ENCODE measurements around the gene RADIL. TPM values are rescaled to one million over a fixed set of nuclear protein-coding genes. Genes with fewer than 3 reads are reported as not detected.

Gene RADIL
- total RNA-seq, 2 donors from 2014 or later, result 0.18 to 0.35 TPM

DNA sequence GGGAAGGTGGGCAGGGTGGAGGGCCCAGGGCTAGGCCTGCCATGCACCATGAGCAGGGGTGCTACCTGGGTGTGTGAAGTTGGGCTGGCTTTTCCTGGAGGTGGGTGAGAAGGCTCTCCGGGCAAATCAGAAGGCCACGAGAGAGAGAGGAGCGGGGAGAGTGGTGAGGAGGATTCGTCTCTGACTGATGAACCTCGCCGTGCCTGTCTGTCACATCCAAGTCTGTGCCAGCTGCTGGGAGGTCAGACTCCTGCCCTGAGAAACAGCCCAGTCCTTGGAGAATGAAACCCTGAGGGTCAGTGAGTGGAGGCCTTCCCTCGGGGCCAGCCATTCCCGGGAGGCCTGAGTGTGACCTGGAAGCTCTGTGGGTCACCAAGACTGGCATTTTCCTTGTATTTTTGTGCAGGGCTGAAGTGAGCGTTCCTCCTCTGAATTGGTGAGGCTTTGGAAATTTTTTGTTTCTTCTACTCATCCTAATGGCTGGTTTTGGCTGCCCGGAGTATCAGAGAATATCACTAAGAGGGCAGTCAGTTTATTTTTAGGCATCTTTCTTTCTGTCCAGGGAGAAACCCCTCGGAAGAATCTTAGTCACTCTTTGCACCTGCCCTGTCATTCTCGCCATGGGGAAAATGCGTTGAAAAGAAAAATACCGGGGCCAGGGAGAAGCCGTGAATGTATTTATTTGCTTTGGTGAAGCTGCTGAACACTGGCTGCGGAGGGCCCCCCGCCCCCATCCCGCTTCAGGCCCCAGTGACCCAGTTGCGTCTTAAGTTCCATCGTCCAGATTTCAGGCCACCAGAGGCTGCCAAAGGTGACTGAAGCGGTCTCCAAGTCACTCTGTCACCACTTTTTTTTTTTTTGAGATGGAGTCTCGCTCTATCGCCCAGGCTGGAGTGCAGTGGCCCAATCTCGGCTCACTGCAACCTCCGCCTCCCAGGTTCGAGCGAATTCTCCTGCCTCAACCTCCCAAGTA lies 114.6 kb downstream of the RADIL start:
- no peak for ATAC-seq
- peak overlapping the region in 1 of 2 donors; percentile 41 for H3K27ac Mint-ChIP-seq
- H3K36me3 Mint-ChIP-seq, result no peaks in the 10 kb centered on the region
- no peak for DNase-seq (ENCODE audit: low spot score in 2 of 2)
- no peaks in the 10 kb centered on the region for H3K9me3 Mint-ChIP-seq

DNA sequence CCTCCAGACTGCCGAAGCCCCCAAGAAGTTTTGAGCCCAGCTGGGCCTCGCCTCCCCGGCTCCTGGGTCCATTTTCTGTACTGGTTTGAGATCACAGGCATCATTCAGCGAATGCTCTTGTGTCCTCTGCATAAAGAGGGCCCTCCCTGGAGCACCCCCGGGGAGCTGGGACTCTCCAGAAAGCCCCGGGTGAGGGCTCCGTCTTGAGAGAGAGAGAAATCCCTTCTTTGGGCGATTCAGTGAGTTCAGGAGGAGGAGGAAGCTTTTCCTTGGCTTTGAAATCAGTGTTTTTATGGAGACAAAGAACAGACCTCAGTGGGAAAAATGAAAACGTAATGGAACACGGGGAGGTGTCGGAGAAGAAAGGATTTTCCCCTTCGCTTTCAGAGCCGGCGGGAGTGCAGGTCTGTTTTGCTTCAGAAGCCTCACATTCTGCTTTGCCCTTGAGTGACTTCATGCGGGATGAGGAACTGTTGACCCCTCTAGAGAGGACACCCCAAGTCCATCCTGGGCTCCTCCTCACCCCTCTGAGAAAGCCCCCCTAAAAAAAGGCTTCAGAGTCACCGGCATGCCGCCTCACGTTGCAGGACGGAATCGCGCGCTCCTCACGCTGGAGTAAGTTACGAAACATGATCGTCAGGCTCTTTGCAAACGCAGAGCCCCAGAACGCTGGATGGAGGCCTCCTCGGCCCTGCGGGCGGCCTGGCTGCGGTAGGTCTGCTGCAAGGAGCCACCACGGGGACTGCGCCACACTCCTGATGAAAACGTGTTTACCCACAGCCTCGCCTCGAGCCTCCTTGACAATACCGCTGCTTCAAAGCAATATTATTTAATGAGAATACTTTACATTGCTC lies 116.6 kb downstream of the RADIL start:
- Mint-ChIP-seq H3K36me3 (no peaks in the 10 kb centered on the region), H3K27ac (peak overlapping the region in 1 of 2 donors; percentile 85), H3K9me3 (no peaks in the 10 kb centered on the region)
- ATAC-seq (no peak), DNase-seq (ENCODE audit: low spot score in 2 of 2) (no peak)

DNA sequence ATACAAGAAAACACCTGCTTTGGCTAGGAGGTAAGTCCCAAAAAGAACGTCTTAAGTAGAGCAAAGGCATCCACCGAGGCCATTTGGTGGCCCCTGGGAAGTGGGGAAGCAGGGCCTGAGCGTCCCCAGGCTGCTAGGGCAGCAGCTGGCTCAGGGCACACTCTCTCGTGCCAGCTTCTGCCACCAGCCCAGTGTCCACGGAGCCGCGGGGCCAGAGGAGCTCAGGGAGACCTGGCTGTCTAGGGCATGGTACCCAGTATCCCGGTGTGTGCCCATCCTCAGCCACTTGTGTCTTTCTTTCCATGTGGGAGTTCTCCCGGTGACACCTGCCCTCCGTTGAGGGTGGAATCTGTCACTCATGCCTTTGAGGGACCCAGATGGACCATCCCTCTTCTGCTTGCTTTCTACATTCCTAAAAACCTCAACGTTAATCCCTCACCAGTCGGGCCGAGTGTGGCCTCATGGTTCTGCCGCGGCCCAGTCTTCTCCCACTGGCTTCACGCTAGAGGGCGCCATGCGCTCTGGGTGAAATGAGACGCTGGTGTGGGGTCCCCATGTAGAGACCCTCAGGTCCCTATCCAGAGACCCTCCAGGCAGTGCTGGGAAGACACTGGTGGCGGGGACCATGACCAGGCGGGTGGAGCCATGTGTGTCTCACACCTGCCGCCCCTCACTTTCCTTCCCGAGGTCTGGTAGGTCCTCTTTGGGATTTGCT lies 117.6 kb downstream of the RADIL start:
- no peaks in the 10 kb centered on the region for H3K36me3 Mint-ChIP-seq
- peak overlapping the region; percentile 73 to 85 for H3K27ac Mint-ChIP-seq
- DNase-seq (ENCODE audit: low spot score in 2 of 2) (no peak), ATAC-seq (no peak)
- no peaks in the 10 kb centered on the region for H3K9me3 Mint-ChIP-seq

DNA sequence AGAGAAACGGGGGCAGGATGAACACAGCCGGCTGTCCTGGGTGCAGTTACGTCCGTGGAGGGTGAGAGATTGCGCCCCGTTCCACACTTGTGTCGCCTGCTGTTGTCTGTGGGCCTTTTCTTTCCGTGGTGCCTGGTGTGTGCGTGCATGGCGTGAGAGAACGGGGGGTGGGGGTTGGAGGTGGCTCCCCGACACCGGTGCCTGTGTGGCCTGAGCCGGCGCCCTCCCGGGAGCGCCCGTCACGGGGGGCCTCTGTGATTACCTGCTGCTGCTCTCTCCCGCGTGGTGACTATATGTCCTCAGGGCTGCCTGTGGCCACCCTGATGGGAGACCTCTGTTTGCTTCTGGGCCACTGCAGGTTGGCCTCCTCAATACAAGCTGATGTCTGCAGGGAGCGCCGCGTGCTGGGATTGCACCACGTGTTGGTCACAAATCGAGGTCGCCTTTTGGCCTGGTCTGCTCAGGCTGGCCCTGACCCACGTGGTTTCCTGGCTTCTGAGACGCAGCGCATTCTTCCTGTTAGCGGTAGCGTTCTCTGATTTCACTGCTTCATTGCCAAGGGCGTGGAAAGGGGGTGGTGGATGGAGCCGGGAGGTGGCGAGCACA lies 119.0 kb downstream of the RADIL start:
- Mint-ChIP-seq H3K36me3 (no peaks in the 10 kb centered on the region), H3K9me3 (no peaks in the 10 kb centered on the region), H3K27ac (peak overlapping the region; percentile 6 to 74)
- ATAC-seq (no peak), DNase-seq (ENCODE audit: low spot score in 2 of 2) (no peak)

DNA sequence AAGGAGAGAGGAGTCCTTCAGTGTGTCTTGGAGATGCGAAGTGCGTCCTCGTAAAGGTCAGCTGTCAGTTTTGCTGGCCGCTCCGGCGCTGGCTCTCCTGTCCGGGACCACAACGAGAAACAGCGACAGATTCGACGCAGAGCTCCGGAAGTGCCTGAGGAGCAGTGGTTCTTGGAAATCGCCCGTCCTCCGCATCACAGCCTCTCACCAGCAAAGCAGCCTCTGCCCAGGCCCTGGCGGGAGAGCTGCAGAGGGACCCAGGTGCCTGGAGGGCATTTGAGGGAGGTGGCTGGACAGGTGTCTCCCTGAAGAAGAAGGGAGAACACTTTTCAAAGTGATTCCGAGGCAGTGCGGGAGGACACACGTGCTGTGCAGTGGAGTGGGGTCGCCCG lies 119.7 kb downstream of the RADIL start:
- ATAC-seq (no peak), DNase-seq (ENCODE audit: low spot score in 2 of 2) (no peak)
- no peaks in the 10 kb centered on the region for H3K9me3 Mint-ChIP-seq
- no peaks in the 10 kb centered on the region for H3K36me3 Mint-ChIP-seq
- H3K27ac Mint-ChIP-seq, result no peak overlapping the region

DNA sequence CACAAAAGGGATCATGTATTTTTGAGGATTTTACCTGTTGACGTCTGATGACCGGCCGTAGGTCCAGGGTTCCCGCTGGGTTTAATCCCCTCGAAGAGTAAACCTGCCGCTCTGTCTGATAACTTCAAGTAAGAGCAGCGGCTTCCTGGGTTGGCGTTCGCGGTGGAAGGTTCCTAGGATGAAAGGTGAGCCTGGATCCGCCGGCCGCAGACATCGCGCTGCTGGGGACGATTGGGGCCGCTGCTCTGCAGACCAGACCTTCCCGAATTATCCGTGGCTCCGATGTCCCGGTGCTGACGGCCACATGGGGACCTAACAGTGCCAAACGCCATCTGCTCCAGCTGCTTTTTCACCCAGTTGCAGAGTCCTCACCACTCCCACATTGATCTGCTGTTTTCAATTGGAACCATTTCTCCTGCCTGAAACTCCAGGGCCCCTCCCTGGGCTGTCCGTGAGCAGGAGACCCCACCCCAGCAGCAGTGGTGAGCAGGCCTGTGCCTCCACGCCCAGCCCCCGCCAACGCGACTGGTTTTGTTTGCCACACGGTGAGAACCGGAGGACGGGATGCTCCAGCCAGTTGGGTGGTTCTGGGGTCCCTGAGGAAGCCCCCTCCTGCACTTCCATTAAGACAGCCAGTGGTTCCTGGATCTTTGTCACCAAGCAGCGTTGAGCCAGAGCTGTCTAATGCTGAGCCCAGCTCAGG lies 120.3 kb downstream of the RADIL start:
- DNase-seq (ENCODE audit: low spot score in 2 of 2), result no peak
- no peak for ATAC-seq
- Mint-ChIP-seq H3K9me3 (no peaks in the 10 kb centered on the region), H3K36me3 (no peaks in the 10 kb centered on the region), H3K27ac (peak overlapping the region in 1 of 2 donors; percentile 77)

DNA sequence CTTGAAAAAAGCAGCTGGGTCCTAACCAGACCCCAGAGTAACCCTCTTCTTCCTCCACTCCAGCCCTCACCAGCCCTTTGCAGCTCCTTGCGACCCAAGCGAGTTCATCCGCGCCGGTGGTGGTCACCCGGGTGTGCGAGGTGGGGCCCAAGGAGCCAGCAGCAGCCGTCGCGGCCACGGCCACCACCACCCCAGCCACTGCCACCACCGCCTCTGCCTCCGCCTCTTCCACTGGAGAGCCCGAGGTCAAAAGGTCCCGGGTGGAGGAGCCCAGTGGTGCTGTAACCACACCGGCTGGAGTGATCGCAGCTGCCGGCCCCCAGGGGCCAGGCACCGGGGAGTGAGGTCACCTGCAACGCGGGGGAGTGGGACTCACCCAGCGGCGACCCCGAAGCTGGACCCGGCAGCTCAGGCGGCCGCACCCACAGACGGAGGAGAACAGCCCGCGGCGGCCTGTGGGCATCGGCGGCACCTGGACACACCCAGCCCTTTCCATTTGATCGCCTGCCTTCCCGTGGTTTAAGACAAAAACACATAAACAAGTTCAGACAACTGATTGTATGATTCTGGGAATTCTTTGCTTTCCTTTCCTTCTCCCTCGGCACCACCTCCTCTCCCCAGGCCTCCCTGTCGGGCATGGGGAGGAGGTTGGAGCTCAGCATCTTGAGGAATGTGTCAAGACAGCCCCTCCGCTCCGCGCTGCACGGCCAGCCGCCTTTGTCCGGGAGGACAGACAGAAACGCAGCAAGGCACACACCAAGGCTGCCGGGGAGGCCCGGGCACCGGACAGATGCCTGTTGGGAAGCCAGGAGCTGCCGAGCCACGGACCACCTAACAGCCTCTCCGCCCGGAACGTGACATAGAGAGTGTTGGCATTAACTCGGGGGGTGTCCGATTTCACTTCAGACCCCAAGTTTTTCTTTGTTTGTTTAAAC lies 121.1 kb downstream of the RADIL start:
- ATAC-seq (no peak), DNase-seq (ENCODE audit: low spot score in 2 of 2) (no peak)
- Mint-ChIP-seq H3K9me3 (no peaks in the 10 kb centered on the region), H3K36me3 (no peaks in the 10 kb centered on the region), H3K27ac (peak overlapping the region in 1 of 2 donors; percentile 77)

DNA sequence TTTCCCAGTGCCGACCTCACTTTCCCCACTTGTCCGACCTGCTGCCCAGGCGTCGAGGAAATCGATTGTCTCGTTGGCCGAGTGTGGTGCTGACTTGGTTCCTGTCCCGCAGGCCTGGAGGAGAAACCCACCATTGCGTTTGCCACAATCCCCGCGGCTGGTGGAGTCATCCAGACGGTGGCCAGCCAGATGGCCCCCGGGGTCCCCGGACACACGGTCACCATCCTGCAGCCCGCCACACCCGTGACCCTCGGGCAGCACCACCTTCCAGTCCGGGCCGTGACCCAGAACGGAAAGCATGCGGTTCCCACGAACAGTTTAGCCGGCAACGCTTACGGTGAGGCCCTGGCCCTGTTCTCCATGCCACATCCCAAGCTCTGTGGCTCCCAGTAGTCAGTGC lies 122.6 kb downstream of the RADIL start:
- H3K36me3 Mint-ChIP-seq, result no peaks in the 10 kb centered on the region
- DNase-seq (ENCODE audit: low spot score in 2 of 2) (no peak), ATAC-seq (no peak)
- H3K9me3 Mint-ChIP-seq, result no peaks in the 10 kb centered on the region
- H3K27ac Mint-ChIP-seq, result no peak overlapping the region

DNA sequence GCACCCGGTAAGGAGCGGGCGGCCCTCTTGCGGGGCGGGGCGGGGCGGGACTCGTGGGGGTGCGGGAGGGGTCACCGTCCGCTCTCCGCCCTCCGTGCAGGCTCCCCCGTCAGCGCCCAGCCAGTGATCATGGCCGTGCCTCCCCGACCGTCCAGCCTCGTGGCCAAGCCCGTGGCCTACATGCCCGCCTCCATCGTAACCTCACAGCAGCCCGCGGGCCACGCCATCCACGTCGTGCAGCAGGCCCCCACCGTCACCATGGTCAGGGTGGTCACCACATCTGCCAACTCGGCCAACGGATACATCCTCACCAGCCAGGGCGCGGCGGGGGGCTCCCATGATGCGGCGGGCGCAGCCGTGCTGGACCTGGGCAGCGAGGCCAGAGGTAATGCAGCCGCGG lies 124.3 kb downstream of the RADIL start:
- ATAC-seq, result no peak
- Mint-ChIP-seq H3K9me3 (no peaks in the 10 kb centered on the region), H3K27ac (no peak overlapping the region), H3K36me3 (no peaks in the 10 kb centered on the region)
- no peak for DNase-seq (ENCODE audit: low spot score in 2 of 2)

DNA sequence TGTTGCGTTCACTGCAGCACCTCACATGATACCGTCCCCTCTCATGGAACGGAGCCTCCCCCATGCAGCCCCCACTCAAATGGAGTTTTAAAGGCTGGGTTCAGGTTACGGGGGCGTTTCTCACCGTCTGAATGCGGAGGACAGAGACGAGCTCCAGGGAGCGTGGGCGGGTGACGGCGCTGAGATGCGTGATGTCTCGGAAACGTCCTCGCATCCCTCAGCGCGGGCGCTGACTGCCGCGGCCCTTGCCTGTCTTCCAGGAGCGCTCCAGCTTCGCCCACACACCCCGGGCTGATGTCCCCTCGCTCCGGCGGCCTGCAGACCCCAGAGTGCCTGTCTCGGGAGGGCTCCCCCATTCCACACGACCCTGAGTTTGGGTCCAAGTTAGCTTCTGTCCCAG lies 124.7 kb downstream of the RADIL start:
- H3K36me3 Mint-ChIP-seq, result no peaks in the 10 kb centered on the region
- DNase-seq (ENCODE audit: low spot score in 2 of 2), result no peak
- no peak for ATAC-seq
- no peaks in the 10 kb centered on the region for H3K9me3 Mint-ChIP-seq
- H3K27ac Mint-ChIP-seq, result no peak overlapping the region

DNA sequence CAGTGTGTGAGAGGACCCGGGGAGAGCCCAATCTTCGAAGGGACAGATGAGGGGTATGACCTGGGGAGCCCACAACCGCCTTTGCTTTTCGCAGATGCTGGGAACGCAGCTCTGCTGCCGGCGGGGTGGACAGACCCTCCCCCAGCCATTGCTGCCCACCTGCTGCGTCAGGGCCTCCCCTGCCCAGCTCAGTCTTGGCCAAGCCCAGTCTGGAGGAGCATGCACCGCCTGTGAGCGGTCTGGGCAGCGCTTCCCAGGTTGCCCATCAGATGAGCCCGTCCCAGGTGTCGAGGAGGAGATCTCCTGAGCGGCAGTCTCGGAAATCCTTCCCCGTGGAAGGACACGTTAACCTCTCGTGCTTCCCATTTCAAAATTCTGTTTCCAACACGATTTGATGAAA lies 125.4 kb downstream of the RADIL start:
- Mint-ChIP-seq H3K9me3 (no peaks in the 10 kb centered on the region), H3K36me3 (no peaks in the 10 kb centered on the region), H3K27ac (no peak overlapping the region)
- ATAC-seq, result no peak
- no peak for DNase-seq (ENCODE audit: low spot score in 2 of 2)

DNA sequence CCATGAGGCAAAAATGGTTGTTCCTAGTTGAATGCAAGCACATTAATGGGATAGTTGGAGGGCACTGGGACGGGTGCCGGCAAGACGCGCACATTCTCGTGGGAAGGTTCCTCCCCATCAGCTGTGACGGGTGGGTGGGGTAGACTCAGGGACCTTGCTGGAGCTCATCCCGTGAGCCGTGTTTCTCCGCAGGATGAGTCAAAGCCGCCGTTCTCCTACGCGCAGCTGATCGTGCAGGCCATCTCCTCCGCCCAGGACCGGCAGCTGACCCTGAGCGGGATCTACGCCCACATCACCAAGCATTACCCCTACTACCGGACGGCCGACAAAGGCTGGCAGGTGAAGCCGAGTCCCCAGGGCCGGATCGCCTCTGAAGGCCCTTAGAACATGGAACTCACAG lies 128.5 kb downstream of the RADIL start:
- Mint-ChIP-seq H3K27ac (no peak overlapping the region), H3K36me3 (no peaks in the 10 kb centered on the region), H3K9me3 (no peaks in the 10 kb centered on the region)
- ATAC-seq (no peak), DNase-seq (ENCODE audit: low spot score in 2 of 2) (no peak)

DNA sequence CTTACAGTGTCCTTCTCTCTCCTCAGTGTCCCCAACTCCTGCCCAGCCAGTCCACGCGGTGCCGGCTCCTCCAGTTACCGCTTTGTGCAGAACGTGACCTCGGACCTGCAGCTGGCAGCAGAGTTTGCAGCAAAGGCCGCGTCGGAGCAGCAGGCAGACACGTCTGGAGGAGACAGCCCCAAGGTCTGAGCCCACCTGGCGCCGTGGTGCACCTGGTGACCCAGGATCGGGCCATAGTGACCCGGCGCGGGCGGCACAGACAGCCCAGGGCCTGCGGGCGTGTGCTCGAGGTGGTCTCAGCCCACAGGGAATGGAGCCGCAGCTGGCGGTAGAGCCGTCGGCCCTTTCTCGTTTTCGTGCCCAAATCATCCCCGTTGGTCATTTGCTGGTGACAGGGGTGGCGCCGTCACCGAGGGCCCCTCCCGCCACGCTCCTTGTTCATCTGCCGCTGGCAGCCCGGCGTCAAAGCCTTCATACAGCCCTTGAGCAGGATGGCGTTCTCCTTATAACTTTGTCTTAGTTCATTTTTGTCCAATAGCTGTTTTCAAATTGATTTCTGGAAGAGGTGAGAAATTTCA lies 129.0 kb downstream of the RADIL start:
- DNase-seq (ENCODE audit: low spot score in 2 of 2), result no peak

DNA sequence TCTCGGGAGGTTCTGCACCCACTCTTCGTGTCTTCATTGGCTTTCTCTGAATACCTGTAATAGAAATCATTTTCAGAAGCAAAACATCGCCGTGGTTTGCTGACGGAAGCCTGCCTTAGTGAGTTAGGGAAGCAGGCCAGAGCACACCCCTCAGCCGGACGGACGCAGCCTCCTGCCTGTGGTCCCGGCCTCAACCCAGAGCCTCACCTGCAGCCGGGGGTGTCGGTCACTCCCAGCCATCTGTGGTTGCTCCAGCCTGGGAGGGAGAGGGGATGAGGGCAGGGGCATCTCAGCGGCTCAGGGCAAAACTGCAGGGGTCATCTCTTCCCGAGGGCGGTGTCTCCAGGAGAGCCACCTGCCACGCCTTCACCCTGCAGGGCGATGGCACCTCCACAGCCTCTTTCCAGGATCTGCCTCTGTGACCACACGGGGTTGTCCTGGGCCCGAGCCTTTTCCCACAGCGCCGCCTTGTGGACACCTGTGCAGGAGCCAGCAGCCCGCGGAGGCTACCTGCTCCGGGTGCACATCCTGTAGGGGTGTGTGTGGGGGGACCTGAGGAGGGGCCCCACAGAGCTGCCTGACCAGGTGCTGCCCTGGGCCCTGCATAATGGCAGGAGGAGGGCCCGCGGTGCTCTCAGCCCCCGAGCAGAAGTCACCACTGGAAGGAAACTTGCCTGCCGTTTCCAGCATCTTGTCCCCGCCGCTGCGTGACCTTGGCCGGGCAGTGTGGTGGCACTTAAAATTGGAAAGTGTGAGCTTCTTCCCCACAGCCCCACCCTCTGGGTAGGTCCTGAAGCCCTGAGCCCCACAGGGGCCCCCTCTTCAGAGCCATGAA lies 129.7 kb downstream of the RADIL start:
- H3K9me3 Mint-ChIP-seq, result no peaks in the 10 kb centered on the region
- peak overlapping the region in 1 of 2 donors; percentile 51 for H3K27ac Mint-ChIP-seq
- ATAC-seq (peak; percentile 92 to 96), DNase-seq (ENCODE audit: low spot score in 2 of 2) (peak; percentile 80 to 91)
- peaks cover 0 to 5% of the 10 kb centered on the region in 2 donors for H3K36me3 Mint-ChIP-seq

More for the DNA sequence above, 129.0 kb downstream of the RADIL start:
- no peak overlapping the region for H3K27ac Mint-ChIP-seq
- no peaks in the 10 kb centered on the region for H3K36me3 Mint-ChIP-seq
- no peaks in the 10 kb centered on the region for H3K9me3 Mint-ChIP-seq
- ATAC-seq, result no peak

Data from activated naive CD4-positive, alpha-beta T cell treated with anti-CD3 and anti-CD28 coated beads, Interleukin-2, amount 50 U/mL, for 72 hours (primary cell).